Tibial nerve (tissue), 4 donors: ENCODE measurements around the gene NAP1L5.

ENCODE experiments used
- CTCF ChIP-seq, 5 experiments: fragments of 200-600 bp in 3 of 5; fragments of 450-650 bp in 2 of 5; sonication (generic) in 3 of 5; IDR thresholded peaks; one replicate each; pipeline ENCODE4 v1.5.1; 2016 to 2019; ENCODE audit warnings: antibody characterized with exemption in 5 of 5, mild to moderate bottlenecking in 3 of 5, moderate library complexity in 2 of 5
- EP300 ChIP-seq, 2 donors: sonication (generic); formaldehyde crosslinking; IDR thresholded peaks; one replicate each; pipeline ENCODE4 v1.6.1; 2017; ENCODE audit warnings: antibody characterized with exemption in 2 of 2, mild to moderate bottlenecking in 1 of 2
- POLR2A ChIP-seq, 2 donors: fragments of 450-650 bp; IDR thresholded peaks; one replicate each; pipeline ENCODE4 v1.6.1; 2017; ENCODE audit warnings: antibody characterized with exemption in 2 of 2, mild to moderate bottlenecking in 2 of 2, moderate library complexity in 2 of 2

DNA sequence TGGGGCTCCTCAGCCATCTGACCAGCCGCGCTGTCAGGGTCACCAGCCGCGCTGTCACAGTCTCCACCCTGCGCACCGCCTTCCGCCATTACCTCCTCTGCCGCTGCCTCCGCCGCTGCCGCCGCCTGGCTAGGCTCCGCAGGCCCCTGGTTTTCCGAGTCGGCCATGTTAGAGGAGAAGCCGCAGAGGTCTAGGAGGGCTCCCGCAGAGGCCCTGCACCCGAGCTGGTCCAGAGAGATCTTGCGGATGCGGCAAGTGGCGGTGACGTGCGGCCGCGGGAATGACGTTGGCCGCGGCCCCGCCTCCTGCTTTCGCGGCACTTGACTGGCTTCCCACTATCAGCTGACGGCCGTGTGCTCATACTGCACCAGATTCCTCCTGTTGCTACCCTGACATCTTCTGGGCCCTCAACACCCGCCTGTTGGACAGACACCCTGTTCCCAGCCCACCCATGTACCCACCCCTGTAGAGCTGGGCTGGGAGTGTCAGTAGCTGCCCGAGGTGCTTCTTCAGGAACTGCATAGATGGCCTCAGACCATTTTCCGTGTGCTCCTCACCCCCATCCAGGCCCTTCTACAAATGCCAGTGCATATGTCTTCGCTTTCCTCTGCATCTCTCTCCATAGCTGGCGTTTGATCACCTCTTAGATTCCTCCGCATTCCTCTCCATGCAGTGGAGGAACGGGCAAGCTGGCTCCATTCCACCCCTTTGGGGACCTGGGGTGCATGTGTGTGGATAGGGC lies at the start of gene NAP1L5:
- TF ChIP-seq CTCF (IDR thresholded peaks at IDR 0.05) (no peak), POLR2A (IDR thresholded peaks at IDR 0.05) (peak; percentile 28 to 63), EP300 (IDR thresholded peaks at IDR 0.05) (peak; percentile 27 to 81)
